Left hindlimb (tissue), 1 donor: ENCODE measurements around the gene WDFY2.

Source experiments
- DNase-seq: peaks from one replicate; pipeline ENCODE4 v3.0.0-alpha.2; 2018

The WDFY2 gene

GRCh38 chr13:51717786-51718398 is 133.6 kb downstream of the WDFY2 start:
- no peak for DNase-seq

- no peak for DNase-seq
These were observed 135.1 kb downstream of the WDFY2 start for GRCh38 chr13:51719394-51719793.

GRCh38 chr13:51721496-51721895 is 137.2 kb downstream of the WDFY2 start:
- DNase-seq, result peak; percentile 71

DNA sequence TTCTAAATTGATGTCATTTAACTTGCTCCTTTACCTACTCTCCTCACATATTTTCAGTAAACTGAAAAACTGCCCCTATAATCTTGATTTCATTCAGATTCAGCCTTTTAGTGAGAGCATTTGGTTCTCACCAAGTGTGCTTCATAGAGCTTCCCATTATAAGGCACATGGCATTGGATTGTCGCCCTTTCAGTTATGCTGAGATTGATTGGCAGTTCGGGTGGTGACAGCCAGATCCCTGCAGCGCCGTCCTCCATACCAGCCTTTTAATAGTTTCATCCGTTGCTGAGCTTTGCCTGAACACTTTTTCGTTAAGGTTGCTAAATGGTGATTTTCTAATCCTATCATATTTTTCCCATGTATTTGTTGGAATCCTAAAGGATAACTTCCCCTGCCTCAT is 139.3 kb downstream of the WDFY2 start:
- no peak for DNase-seq

GRCh38 chr13:51724721-51725120 is 140.5 kb downstream of the WDFY2 start:
- no peak for DNase-seq

DNA sequence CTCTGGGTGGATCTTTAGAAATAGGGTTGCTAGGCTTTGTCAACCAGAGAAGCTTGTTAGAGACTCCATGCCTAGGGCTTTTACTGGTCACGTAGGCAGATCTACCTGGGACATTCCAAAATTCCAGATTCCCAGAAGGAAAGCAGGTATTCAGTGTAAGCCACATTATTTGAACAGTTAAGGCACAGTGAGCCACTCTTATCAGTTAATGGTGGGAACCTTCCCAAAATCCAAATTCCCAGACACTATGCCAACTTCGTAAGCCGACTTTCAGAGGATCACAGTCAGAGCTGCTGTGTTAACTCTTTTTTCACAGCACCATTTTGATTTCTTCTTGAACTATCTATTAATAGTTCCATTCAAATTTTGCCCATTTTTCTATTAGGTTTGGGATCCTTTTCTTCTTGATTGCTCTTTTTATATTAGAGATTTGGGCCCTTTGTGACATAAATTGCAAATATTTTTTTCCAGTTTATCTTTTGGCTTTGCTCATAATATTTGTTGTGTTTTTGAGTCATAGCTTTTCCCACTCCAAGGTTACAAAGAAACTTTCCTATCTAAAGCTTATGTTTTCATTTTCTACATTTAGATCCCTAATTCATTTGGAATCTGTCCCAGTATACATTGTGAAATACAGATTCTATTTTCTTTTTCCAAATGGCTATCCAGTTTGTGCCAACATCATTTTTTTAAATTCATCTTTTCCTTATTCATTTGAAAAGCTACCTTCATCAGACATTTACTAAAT is 142.4 kb downstream of the WDFY2 start:
- DNase-seq, result no peak

- DNase-seq, result no peak
These were observed 143.5 kb downstream of the WDFY2 start for GRCh38 chr13:51727634-51728274.

- no peak for DNase-seq
These were observed 144.0 kb downstream of the WDFY2 start for GRCh38 chr13:51728275-51728673.

DNA sequence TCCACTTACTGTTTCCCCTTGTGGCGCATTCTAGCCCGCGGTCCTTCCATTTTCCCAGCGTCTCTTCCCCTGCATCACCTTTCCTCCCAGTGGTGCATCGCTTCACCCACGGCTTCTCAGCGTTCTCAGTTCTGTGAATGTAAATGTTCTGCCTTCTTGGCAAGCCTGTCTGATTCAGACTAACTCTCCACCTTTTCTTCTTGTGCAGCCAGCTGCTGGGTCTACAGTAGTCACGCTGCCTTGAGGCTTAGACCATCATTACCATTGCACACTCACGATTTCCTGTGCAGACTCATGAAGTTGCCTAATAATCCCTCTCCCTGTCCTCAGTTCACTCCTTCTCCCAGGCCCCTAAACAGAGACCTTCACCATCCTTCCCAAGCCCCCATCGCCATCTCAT is 144.7 kb downstream of the WDFY2 start:
- no peak for DNase-seq

- peak; percentile 47 for DNase-seq
These were observed 145.7 kb downstream of the WDFY2 start for GRCh38 chr13:51729866-51730553.

DNA sequence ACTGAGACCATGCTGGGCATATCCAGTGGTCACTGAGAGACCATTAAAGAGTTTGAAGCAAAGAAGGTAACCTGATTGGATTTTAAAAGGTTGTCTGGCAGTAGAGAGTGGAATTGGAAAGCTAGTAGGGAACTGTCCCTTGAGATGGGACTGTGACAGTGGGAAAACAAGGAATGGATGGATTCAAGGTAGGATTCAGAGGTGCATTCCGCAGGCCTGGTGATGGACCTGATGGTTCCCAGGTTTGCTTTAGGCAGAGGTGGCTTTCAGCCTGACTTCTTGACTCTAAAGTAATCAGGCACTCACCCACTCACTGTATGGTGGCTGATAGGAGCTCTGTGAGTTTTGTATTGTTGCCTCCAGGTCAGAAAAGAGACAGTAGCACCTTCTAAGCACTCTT is 146.7 kb downstream of the WDFY2 start:
- no peak for DNase-seq

DNA sequence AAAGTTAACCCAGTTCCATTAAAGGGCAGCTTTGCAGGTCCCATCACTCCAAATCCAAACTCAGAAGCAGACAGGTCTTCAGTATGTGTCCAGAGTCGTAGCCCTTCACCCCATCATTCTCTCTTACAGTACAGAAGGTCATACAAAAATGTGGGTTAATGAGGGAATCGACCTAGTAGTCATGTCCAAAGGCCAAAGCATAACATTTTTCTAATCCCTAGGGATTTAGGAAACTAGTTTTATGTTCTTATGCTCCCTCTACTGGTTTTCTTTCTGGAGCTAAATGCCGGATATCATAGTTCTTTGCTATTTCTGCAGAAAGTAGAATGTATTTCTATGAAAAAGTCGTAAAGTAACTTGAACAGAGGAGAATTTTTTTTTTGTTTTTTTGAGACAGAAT is 147.5 kb downstream of the WDFY2 start:
- DNase-seq, result no peak

DNA sequence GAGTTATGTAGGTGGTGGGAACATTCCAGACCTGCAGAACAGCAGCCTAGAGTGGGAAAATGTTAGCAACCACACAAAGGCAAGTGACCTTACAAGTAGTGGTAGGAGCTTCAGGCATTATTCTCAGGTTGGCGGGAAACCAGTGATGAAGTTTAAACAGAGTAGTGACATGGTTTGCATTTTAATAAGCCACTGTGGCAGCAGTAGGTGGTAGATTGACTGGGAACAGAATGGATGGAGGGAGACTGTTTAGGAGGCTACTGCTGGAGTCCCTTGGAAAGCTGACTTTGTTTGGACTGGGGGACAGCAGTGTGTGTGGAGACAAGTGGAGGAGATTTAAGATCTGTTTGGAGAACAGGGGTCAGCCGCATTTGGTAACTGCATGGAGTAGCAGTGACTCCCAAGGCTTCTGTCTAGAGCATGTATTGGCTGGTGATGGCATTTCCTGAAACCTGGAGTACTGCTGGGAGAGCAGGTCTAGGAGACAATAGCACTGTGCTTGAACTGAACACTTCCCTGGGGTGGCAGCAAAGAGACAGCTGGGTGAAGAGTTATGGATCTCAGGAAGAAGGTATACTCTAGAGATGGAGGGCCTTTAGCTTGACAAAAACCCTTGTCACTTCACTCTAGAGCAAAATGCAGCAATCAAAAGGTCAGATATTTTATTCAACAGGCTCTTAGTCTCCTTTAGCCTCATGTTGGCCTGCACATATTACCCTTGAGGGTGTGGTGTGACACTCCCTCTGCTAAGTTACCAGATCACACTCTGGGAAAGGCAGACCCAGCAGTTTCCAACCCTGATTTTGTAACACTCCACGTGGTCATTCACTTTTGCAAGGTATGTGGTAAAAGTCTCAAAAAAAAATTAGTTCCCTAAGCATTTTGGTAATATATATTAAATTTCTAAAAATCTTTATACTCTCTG is 149.4 kb downstream of the WDFY2 start:
- no peak for DNase-seq

GRCh38 chr13:51734786-51735185 is 150.5 kb downstream of the WDFY2 start:
- DNase-seq, result no peak

- no peak for DNase-seq
These were observed 153.3 kb downstream of the WDFY2 start for GRCh38 chr13:51737609-51738008.

- no peak for DNase-seq
These were observed 154.1 kb downstream of the WDFY2 start for GRCh38 chr13:51738226-51738905.

DNA sequence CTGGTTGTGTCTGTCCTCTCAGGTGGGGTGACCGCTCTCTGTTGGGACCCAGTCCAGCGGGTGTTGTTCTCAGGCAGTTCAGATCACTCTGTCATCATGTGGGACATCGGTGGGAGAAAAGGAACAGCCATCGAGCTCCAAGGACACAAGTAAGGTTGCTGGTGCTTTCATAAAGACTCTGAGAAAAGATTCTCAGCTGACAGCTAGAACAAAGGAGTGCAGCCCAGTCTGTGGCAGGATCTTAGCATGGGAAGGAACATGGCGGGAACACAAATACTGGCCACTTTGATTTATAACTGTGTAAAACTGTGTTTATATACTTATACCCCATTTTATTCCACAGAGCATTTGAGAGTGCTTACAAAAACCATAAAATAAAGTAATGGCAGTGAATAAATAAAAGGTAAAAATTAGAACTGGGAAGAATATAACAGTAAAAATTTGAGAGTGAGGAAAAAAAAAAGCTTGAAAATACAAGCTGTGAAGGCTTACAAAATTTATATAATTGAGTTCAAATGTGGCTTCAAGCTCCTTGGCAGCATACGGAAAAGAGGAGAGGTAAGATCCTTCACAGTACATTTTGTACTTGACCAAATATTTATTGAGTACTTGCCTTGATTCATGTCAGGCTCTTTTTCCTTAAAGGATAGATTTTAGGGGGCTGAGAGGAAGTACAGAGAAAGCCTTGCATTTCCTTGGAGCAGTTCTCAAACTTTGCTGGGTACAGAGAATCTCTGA is 154.9 kb downstream of the WDFY2 start:
- no peak for DNase-seq

DNA sequence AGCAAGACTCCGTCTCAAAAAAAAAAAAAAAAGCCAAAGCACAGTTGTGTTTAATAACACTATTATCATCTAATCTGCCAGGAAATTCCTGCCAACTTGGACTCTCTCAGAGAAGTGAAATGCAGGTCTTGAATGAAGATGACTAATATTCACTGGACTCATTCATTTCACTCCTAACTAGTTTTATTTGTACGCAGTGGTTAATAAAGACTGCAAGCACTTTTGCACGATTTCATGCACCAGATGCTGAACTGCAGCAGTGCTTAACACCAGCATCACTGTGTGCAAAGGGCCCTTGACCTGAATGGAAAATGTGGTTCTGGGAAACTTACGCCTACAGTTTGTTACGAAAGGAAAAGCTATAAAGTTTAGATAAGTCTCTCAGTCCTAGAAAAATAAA is 156.4 kb downstream of the WDFY2 start:
- no peak for DNase-seq

DNA sequence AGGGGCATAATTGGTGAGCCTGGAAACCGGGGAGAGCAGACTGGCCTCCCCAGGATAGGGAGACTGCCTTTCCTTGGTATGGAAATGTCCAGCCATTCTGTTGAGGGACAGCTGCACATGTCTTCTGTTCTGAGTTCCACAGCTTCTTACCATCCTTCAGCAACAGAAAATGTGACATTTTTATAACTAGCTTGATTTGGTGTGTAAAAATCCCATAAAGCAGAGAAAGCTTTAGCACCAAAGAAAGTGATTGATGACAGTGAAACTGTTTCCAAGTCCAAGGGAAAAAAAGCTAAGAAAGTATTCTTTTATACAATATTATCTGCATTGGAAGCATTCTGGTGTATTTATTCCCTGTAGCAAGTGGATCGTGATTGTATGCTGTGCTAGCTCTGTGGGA is 157.8 kb downstream of the WDFY2 start:
- DNase-seq, result no peak

GRCh38 chr13:51742611-51743010 is 158.3 kb downstream of the WDFY2 start:
- DNase-seq, result no peak

DNA sequence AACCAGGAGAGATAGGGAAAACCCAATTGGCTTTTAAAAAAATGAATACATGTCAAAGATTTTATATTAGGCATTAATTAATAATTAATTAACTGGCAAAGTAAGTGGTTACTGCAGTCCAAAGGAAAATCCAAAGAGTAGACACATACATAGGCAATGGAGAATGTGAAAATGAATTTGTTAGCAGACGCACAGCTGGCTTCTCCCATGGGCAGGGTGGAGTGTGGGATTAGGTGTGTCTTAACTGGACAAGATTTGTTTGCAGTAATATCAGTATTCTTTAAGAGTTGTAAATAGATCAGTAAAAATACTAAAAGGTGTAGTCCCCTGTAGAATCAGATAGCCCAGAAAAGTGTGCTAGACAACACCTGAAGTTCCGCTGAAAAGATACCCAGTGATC is 161.0 kb downstream of the WDFY2 start:
- DNase-seq, result no peak
